Heart right ventricle (tissue), 16 donors: ENCODE data around the gene MYO3B. TPM values are rescaled to one million over a fixed set of nuclear protein-coding genes. Genes with fewer than 3 reads are reported as not detected.

ENCODE experiments used
- ATAC-seq, 8 donors: fragments of 200-7000 bp; cut with Tn5 transposase; one replicate each; pipeline ENCODE4 v1.9.1; 2020; ENCODE audit warnings: mild to moderate bottlenecking in 8 of 8, moderate library complexity in 8 of 8, moderate number of reproducible peaks in 1 of 8
- DNase-seq, 2 donors: peaks; one replicate each; pipeline ENCODE4 v3.0.0-alpha.2; 2020
- H3K27ac ChIP-seq, 10 donors: fragments of 200-600 bp; sonication (generic) in 2 of 10; one replicate each; pipeline versions ENCODE4 v1.5.0 to v1.8.0; 2020 to 2022; ENCODE audit warnings: mild to moderate bottlenecking in 3 of 10
- H3K27me3 ChIP-seq, 7 donors: fragments of 200-600 bp; one replicate each; pipeline ENCODE4 v1.8.0; 2021 to 2022; ENCODE audit warnings: mild to moderate bottlenecking in 2 of 7
- H3K36me3 ChIP-seq, 9 donors: fragments of 200-600 bp; sonication (generic) in 1 of 9; one replicate each; pipeline versions ENCODE4 v1.5.0 to v1.8.0; 2020 to 2022; ENCODE audit warnings: mild to moderate bottlenecking in 2 of 9
- H3K4me1 ChIP-seq, 9 donors: fragments of 200-600 bp; sonication (generic) in 1 of 9; one replicate each; pipeline versions ENCODE4 v1.5.0 to v1.8.0; 2020 to 2022; ENCODE audit warnings: mild to moderate bottlenecking in 4 of 9
- H3K4me3 ChIP-seq, 10 donors: fragments of 200-600 bp; sonication (generic) in 2 of 10; one replicate each; pipeline versions ENCODE4 v1.5.0 to v1.8.0; 2020 to 2022; ENCODE audit warnings: mild to moderate bottlenecking in 7 of 10, moderate library complexity in 2 of 10
- H3K9me3 ChIP-seq, 11 donors: fragments of 200-600 bp in 10 of 11; sonication (generic) in 2 of 11; one replicate each; pipeline versions ENCODE4 v1.5.0 to v1.8.0; 2013 to 2022; ENCODE audit warnings: mild to moderate bottlenecking in 2 of 11, control low read depth in 1 of 11, moderate library complexity in 1 of 11
- WGBS, 2 donors: extraction: QIAGEN DNeasy Blood & Tissue Kit; methylation state at CpG; one replicate each; pipeline ENCODE4 v1.1.7; 2013; ENCODE audit warnings: inconsistent platforms in 1 of 2; 5-methylcytosine and 5-hydroxymethylcytosine counted together
- intact Hi-C, 10 donors: fragments of 100-400 bp; cut with DNase I; formaldehyde crosslinking; loops; one replicate each; pipeline versions ENCODE4 v1.11.1 to v1.14.2; 2022
- polyA plus RNA-seq, 2 donors: library from polyadenylated mRNA; stranded (reverse); fragments of 200-250 nt; gene quantifications; one replicate each; pipeline ENCODE4 v1.2.3, GENCODE V29; 2013
- total RNA-seq, 10 donors: library from RNA; stranded (reverse); fragmentation: NEBNext Ultra II Directional in 3 of 10; extraction: Animal tissue kit (Norgen Biotek cat#: 25700) in 3 of 10; gene quantifications; one replicate each; pipeline versions ENCODE4 v1.2.1 to v1.2.4, GENCODE V29; 2021 to 2023
- TF ChIP-seq, protein P1 (sequence below), 9 donors: fragments of 200-600 bp; sonication (generic) in 2 of 9; IDR thresholded peaks; one replicate each; pipeline versions ENCODE4 v1.5.0 to v1.8.0; 2021 to 2022; ENCODE audit warnings: antibody characterized with exemption in 9 of 9, mild to moderate bottlenecking in 5 of 9, moderate library complexity in 1 of 9
- donor health status: Arrhythmogenic right ventricular cardiomyopathy.
- donor health status: ischemic (EF 13 %, LVEDD 7.1; RV severe dilation, severe dysfunction).
- donor health status: healthy with polysubstance abuse.
- donor health status: DM: no; HTN: yes; CAD: no.
- donor health status: DM: no; HTN: no; CAD: no.
- donor health status: ischemic (EF 25% LVEDD 6.9; RV normal size, moderate dysfunction).
- donor health status: ischemic (EF 25% LVEDD 5.7; RV mildly dilated, moderate dysfunction).
- donor health status: healthy.
- donor health status: DM: yes; HTN: yes; CAD: no.
- donor health status: Ischemic cardiomyopathy.
- donor health status: ischemic (EF 35%, LVEDD 5.7; RV mildly dilated, moderate dysfunction).
- donor health status: nonischemic (EF 11% LVEDD 7.7; RV severe dilation, severe dysfunction).
- donor health status: DM: yes; HTN: yes; CAD: no.
- donor health status: PGD.
- donor health status: ischemic (EF 29% LVEDD 5.4; RV normal size, mild dysfunction).
- donor health status: nonischemic (EF 23%, LVEDD 6.1; RV moderate dilation, normal function).

Gene MYO3B
- total and polyA plus RNA-seq, 12 donors, result 0.05 to 0.21 (median 0.09) TPM; not detected in 8

DNA sequence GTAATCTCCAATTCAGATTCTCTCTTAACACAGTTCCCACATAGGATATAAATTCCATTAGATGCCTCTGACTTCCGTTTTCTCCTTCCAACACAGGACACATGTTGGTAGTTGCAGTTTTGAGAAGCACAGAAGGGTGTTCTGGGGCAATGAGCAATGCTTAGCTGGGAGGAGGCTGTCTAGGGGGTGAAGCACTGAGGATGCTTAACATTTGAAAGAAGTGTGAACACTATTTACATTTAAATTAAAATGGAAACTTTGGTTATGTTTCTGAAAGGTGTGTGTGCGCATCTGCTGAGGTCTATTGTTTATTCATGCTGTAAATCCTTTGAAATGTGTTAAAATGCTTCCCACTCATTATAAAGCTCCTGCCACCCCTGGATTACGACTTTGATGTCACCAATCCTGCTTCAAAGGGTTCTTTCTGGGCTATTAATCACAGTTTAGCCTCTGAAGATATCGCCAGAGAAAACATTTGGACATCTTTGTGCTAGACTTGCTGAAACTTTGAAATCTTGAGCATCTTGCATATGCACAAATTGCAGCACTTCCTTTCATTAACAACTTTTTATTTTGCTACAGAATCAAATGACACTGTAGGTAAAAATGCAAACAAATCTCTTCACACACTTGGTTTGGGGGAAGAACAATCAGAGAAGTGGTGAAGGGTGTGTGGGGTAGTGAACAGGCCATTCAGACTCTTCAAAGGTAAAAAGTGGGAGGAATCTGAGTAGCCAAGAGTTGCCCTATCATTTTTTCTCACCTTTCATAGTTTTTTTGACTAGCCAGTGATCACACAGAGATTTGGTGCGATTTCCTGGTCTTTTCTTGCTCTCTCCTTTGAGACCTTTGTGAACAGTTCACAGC lies 258.4 kb downstream of the MYO3B start:
- H3K4me3 ChIP-seq, result no peak overlapping the region
- H3K27me3 ChIP-seq, result peaks cover 0 to 12% (median 4%) of the 10 kb centered on the region in 7 donors
- no peak overlapping the region for H3K27ac ChIP-seq
- 44 to 46% methylated on average over 5 of the region's 5 CpGs for WGBS, 2 donors
- no peaks in the 10 kb centered on the region for H3K9me3 ChIP-seq
- no peaks in the 10 kb centered on the region for H3K36me3 ChIP-seq
- no peak for DNase-seq
- intact Hi-C loops, result no loop called here
- no peak for ATAC-seq
- TF ChIP-seq, protein P1, sequence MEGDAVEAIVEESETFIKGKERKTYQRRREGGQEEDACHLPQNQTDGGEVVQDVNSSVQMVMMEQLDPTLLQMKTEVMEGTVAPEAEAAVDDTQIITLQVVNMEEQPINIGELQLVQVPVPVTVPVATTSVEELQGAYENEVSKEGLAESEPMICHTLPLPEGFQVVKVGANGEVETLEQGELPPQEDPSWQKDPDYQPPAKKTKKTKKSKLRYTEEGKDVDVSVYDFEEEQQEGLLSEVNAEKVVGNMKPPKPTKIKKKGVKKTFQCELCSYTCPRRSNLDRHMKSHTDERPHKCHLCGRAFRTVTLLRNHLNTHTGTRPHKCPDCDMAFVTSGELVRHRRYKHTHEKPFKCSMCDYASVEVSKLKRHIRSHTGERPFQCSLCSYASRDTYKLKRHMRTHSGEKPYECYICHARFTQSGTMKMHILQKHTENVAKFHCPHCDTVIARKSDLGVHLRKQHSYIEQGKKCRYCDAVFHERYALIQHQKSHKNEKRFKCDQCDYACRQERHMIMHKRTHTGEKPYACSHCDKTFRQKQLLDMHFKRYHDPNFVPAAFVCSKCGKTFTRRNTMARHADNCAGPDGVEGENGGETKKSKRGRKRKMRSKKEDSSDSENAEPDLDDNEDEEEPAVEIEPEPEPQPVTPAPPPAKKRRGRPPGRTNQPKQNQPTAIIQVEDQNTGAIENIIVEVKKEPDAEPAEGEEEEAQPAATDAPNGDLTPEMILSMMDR (IDR thresholded peaks at IDR 0.05), result no peak
- no peaks in the 10 kb centered on the region for H3K4me1 ChIP-seq

DNA sequence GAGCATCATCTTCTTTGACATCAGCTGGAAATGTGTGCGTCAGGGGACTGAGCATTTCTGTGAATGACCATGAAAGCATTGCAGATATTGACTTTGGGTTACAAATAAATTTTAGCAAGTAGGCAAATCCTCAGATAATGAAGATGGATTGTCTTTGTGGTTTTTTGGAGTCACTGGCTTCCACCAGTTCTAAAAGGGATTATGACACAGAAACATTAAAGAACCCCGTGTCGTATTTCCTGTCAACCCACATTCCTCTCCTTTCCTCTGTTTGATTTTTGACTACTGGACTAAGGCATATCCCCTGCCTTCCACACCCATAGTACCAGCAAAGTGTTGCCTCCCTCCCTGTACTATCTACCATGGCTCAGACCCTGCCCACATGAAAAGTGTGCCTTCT lies 268.1 kb downstream of the MYO3B start:
- no peak for DNase-seq
- no peak for ATAC-seq
- no peak overlapping the region for H3K27ac ChIP-seq
- H3K27me3 ChIP-seq, result peaks cover 0 to 5% (median 0%) of the 10 kb centered on the region in 7 donors
- H3K4me1 ChIP-seq, result no peaks in the 10 kb centered on the region
- intact Hi-C loops, result no loop called here
- H3K36me3 ChIP-seq, result no peaks in the 10 kb centered on the region
- no peak overlapping the region for H3K4me3 ChIP-seq
- 62 to 63% methylated on average over 3 of the region's 3 CpGs for WGBS, 2 donors
- TF ChIP-seq, protein P1 (IDR thresholded peaks at IDR 0.05), result no peak
- peaks cover 0 to 4% (median 0%) of the 10 kb centered on the region in 11 donors for H3K9me3 ChIP-seq

DNA sequence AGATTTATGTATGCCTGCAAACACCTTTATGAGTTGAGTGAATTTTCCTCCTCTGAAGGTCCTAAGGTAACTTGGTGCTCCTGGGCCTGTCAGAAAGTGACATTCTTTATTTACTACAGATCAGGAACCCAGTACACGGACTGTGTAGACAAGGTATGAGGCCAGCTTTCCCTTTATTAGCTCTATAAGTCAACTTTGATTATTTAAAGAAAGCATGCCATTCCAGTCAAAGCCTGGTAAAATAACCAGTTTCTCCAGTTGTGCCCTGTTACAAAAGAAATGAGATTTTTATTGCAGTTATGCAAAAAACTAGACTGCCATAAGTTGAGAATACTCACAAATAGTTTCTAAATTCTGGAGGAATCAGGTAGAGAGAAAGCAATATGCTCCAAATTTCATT lies 271.1 kb downstream of the MYO3B start:
- H3K9me3 ChIP-seq, result peaks cover 0 to 4% (median 0%) of the 10 kb centered on the region in 11 donors
- TF ChIP-seq, protein P1 (IDR thresholded peaks at IDR 0.05), result no peak
- no peak overlapping the region for H3K27ac ChIP-seq
- H3K27me3 ChIP-seq, result peaks cover 0 to 5% (median 0%) of the 10 kb centered on the region in 7 donors
- ATAC-seq (no peak), DNase-seq (no peak)
- H3K4me1 ChIP-seq, result no peaks in the 10 kb centered on the region
- H3K36me3 ChIP-seq, result no peaks in the 10 kb centered on the region
- 81 to 91% methylated on average over 1 of the region's 1 CpG for whole genome bisulfite sequencing, 2 donors
- H3K4me3 ChIP-seq, result no peak overlapping the region
- intact Hi-C loops, result no loop called here

DNA sequence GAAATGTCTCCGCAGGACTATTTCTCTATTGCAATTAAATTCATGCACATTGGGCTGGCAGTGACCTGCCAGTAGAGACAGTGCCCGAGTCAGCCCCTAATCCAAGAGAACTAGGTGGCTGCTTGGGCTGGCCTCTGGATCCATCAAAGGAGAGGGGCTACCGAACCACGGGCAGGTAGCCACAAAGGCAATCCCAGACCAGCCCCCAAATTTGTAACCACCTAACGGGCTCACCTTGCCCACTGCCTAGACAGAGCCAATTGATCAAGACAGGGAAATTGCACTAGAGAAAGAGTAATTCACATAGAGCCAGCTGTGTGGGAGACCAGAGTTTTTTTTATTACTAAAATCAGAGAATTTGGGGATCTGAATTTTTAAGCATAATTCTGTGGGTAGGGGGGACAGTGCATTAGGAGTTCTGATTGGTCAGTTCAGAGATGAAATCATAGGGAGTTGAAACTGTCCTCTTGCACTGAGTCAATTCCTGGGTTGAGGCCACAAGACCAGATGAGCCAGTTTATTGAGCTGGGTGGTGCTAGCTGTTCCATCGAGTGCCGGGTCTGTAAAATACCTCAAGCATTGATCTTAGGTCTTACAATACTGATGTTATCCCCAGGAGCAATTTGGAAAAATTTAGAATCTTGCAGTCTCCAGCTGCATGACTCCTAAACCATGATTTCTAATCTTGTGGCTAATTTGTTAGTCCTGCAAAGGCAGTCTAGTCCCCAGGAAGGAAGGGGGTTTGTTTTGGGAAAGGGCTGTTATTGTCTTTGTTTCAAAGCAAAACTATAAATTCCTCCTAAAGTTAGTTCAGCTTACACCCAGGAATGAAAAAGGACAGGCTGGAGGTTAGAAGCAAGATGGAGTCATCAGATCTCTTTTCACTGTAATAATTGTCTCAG lies 276.8 kb downstream of the MYO3B start:
- Histone ChIP-seq H3K27me3 (no peaks in the 10 kb centered on the region), H3K4me3 (no peak overlapping the region), H3K27ac (no peak overlapping the region), H3K36me3 (no peaks in the 10 kb centered on the region), H3K9me3 (no peaks in the 10 kb centered on the region), H3K4me1 (peaks cover 0 to 5% (median 0%) of the 10 kb centered on the region in 9 donors)
- ATAC-seq, result no peak
- intact Hi-C loops, result no loop called here
- TF ChIP-seq, protein P1 (IDR thresholded peaks at IDR 0.05), result no peak
- no peak for DNase-seq
- 86 to 89% methylated on average over 7 of the region's 7 CpGs for WGBS, 2 donors
